H1 (cell line): ENCODE measurements around the gene STX8. TPM values are rescaled to one million over a fixed set of nuclear protein-coding genes. Genes with fewer than 3 reads are reported as not detected.

Experiments
- CTCF ChIA-PET: fragments of 300-600 bp; sonication (Branson Sonifier 250); formaldehyde crosslinking; loops from one replicate; lab custom pipeline; 2021; ENCODE audit not compliant: partially characterized antibody; lab: Charles Lee
- POLR2A ChIA-PET: fragments of 300-600 bp; sonication (Branson Sonifier 250); formaldehyde crosslinking; loops from one replicate; lab custom pipeline; 2021; ENCODE audit warnings: inconsistent platforms; ENCODE audit not compliant: partially characterized antibody; lab: Charles Lee
- DNase-seq, 2 experiments: peaks; one replicate each; pipeline versions ENCODE4 v3.0.0 to v3.0.0-alpha.2; 2010 to 2022; ENCODE audit warnings: low spot score in 2 of 2, low read depth in 1 of 2, mixed read lengths in 1 of 2
- FAIRE-seq: peaks from 2 replicates; lab custom pipeline; 2011; peaks lifted over from hg19 to GRCh38; lab: Jason Lieb, UNC
- H2AFZ ChIP-seq: 2 replicates; pipeline ENCODE4 v1.8.1; 2012; ENCODE audit warnings: low read length, inconsistent platforms
- H2AK5ac ChIP-seq: 2 replicates; pipeline ENCODE4 v1.6.1; 2013; ENCODE audit warnings: low read depth, low read length
- H2BK120ac ChIP-seq: replicated peaks from 2 replicates; pipeline ENCODE3; 2013; ENCODE audit warnings: low read depth, low read length, inconsistent platforms
- H2BK12ac ChIP-seq: 2 replicates; pipeline ENCODE4 v1.6.1; 2013; ENCODE audit warnings: low read depth, low read length
- H2BK15ac ChIP-seq: 2 replicates; pipeline ENCODE4 v1.6.1; 2013; ENCODE audit warnings: low read length
- H2BK20ac ChIP-seq: 2 replicates; pipeline ENCODE4 v1.6.1; 2013; ENCODE audit warnings: low read length
- H2BK5ac ChIP-seq: 2 replicates; pipeline ENCODE4 v1.6.1; 2013; ENCODE audit warnings: low read depth, low read length
- H3K14ac ChIP-seq: 2 replicates; pipeline ENCODE4 v1.6.1; 2013; ENCODE audit warnings: inconsistent platforms; ENCODE audit not compliant: insufficient read length
- H3K18ac ChIP-seq: 2 replicates; pipeline ENCODE4 v1.6.1; 2013; ENCODE audit warnings: low read length; ENCODE audit errors: extremely low read depth
- H3K23ac ChIP-seq: 2 replicates; pipeline ENCODE4 v1.6.1; 2013; ENCODE audit warnings: inconsistent platforms; ENCODE audit not compliant: insufficient read length
- H3K23me2 ChIP-seq: 2 replicates; pipeline ENCODE4 v1.6.1; 2013; ENCODE audit warnings: low read depth, low read length
- H3K27ac ChIP-seq: 2 replicates; pipeline ENCODE4 v1.6.1; 2011; ENCODE audit warnings: low read depth, low read length, inconsistent platforms
- H3K27me3 ChIP-seq, 4 experiments: replicated peaks in 1 of 4; 1 replicate in 1 of 4; 2 replicates in 3 of 4; pipeline versions ENCODE4 v1.6.1 to v1.8.1; 2011 to 2013; ENCODE audit warnings: low read length in 3 of 4, mild to moderate bottlenecking in 3 of 4, inconsistent platforms in 2 of 4, mixed read lengths in 2 of 4, moderate library complexity in 1 of 4; ENCODE audit not compliant: control insufficient read depth in 3 of 4, insufficient read depth in 3 of 4; ENCODE audit errors: extremely low read depth in 1 of 4
- H3K36me3 ChIP-seq, 4 experiments: 2 replicates each; pipeline versions ENCODE4 v1.6.1 to v1.8.1; 2011 to 2013; ENCODE audit warnings: mild to moderate bottlenecking in 4 of 4, low read length in 3 of 4, moderate library complexity in 2 of 4, control low read depth in 1 of 4, inconsistent platforms in 1 of 4; ENCODE audit not compliant: insufficient read depth in 4 of 4, control insufficient read depth in 2 of 4
- H3K4ac ChIP-seq: replicated peaks from 2 replicates; pipeline ENCODE3; 2013; ENCODE audit warnings: low read length, low read depth, mixed read lengths, inconsistent platforms; ENCODE audit not compliant: insufficient read length
- H3K4me1 ChIP-seq, 4 experiments: replicated peaks in 1 of 4; 1 replicate in 1 of 4; 2 replicates in 3 of 4; pipeline versions ENCODE4 v1.6.1 to v1.8.1; 2011 to 2013; ENCODE audit warnings: low read length in 3 of 4, inconsistent platforms in 2 of 4, mixed read lengths in 1 of 4; ENCODE audit not compliant: insufficient read depth in 4 of 4, control insufficient read depth in 3 of 4
- H3K4me2 ChIP-seq, 2 experiments: 2 replicates each; pipeline versions ENCODE4 v1.6.1 to v1.8.1; 2011 to 2013; ENCODE audit warnings: low read depth in 2 of 2, low read length in 2 of 2, control low read depth in 1 of 2, inconsistent platforms in 1 of 2, mild to moderate bottlenecking in 1 of 2; ENCODE audit not compliant: insufficient read depth in 1 of 2
- H3K4me3 ChIP-seq, 4 experiments: fragments of 200-600, 300-600 bp in 1 of 4; sonication (generic), shearing (Covaris generic), sonication (Bioruptor Twin) in 1 of 4; 2 replicates each; pipeline versions ENCODE4 v1.5.1 to v1.8.1; 2011 to 2016; ENCODE audit warnings: low read length in 4 of 4, low read depth in 3 of 4, control low read depth in 2 of 4, inconsistent platforms in 2 of 4, mild to moderate bottlenecking in 2 of 4, mixed read lengths in 1 of 4, moderate library complexity in 1 of 4; ENCODE audit not compliant: insufficient read depth in 2 of 4; ENCODE audit errors: extremely low read depth in 1 of 4
- H3K56ac ChIP-seq: replicated peaks from 2 replicates; pipeline ENCODE3; 2013; ENCODE audit warnings: low read depth, mild to moderate bottlenecking, mixed read lengths, low read length, inconsistent platforms; ENCODE audit not compliant: insufficient read length
- H3K79me1 ChIP-seq: 2 replicates; pipeline ENCODE4 v1.6.1; 2013; ENCODE audit warnings: low read depth, low read length, control low read depth
- H3K79me2 ChIP-seq, 2 experiments: 2 replicates each; pipeline versions ENCODE4 v1.6.1 to v1.8.1; 2012 to 2013; ENCODE audit warnings: low read length in 2 of 2, mild to moderate bottlenecking in 2 of 2, inconsistent platforms in 1 of 2; ENCODE audit not compliant: insufficient read depth in 2 of 2, control insufficient read depth in 1 of 2
- H3K9ac ChIP-seq, 4 experiments: replicated peaks in 1 of 4; 1 replicate in 1 of 4; 2 replicates in 3 of 4; pipeline versions ENCODE4 v1.6.1 to v1.8.1; 2011 to 2013; ENCODE audit warnings: low read depth in 3 of 4, low read length in 3 of 4, control low read depth in 2 of 4, mild to moderate bottlenecking in 2 of 4, moderate library complexity in 2 of 4, inconsistent platforms in 1 of 4; ENCODE audit errors: extremely low read depth in 1 of 4
- H3K9me3 ChIP-seq, 2 experiments: 2 replicates each; pipeline versions ENCODE4 v1.6.1 to v1.8.1; 2012 to 2013; ENCODE audit warnings: mild to moderate bottlenecking in 2 of 2, moderate library complexity in 2 of 2, control low read depth in 1 of 2, inconsistent platforms in 1 of 2, low read depth in 1 of 2, low read length in 1 of 2, mixed read lengths in 1 of 2; ENCODE audit not compliant: insufficient read depth in 2 of 2
- H4K20me1 ChIP-seq, 2 experiments: replicated peaks in 1 of 2; 2 replicates each; pipeline versions ENCODE3 to v1.8.1; 2011 to 2013; ENCODE audit warnings: inconsistent platforms in 2 of 2, low read length in 2 of 2, mild to moderate bottlenecking in 1 of 2; ENCODE audit not compliant: insufficient read depth in 2 of 2, control insufficient read depth in 1 of 2
- H4K5ac ChIP-seq: 2 replicates; pipeline ENCODE4 v1.6.1; 2013; ENCODE audit warnings: low read length, low read depth, mixed read lengths, inconsistent platforms; ENCODE audit not compliant: insufficient read length
- H4K8ac ChIP-seq: 2 replicates; pipeline ENCODE4 v1.8.0; 2013; ENCODE audit warnings: mild to moderate bottlenecking, moderate library complexity, low read length, inconsistent platforms; ENCODE audit not compliant: insufficient read depth; ENCODE audit errors: extremely low read depth
- H4K91ac ChIP-seq: replicated peaks from 2 replicates; pipeline ENCODE3; 2013; ENCODE audit warnings: low read length, mixed read lengths, inconsistent platforms; ENCODE audit not compliant: insufficient read length
- KDM5A ChIP-seq: fragments of 200-600 bp; IDR thresholded peaks from 2 replicates; pipeline ENCODE4 v1.7.1; 2012; ENCODE audit warnings: mild to moderate bottlenecking, low read length, inconsistent platforms, mixed read lengths
- PHF8 ChIP-seq: fragments of 200-600 bp; sonication (generic); conservative IDR thresholded peaks from 2 replicates; pipeline ENCODE4 v1.7.1; 2012; ENCODE audit warnings: low read depth, mild to moderate bottlenecking, inconsistent platforms, low read length, moderate library complexity
- RAD21 ChIP-seq, 2 experiments: IDR thresholded peaks in 1 of 2; conservative IDR thresholded peaks in 1 of 2; 2 replicates each; pipeline ENCODE4 v1.6.1; 2011; ENCODE audit warnings: low read depth in 2 of 2, low read length in 2 of 2, improper control_type of control experiment in 1 of 2, inconsistent platforms in 1 of 2, mild to moderate bottlenecking in 1 of 2, moderate library complexity in 1 of 2
- SIRT6 ChIP-seq: IDR thresholded peaks from one replicate; pipeline ENCODE4 v1.7.1; 2012; ENCODE audit warnings: low read length, inconsistent platforms
- WGBS, 2 experiments: shearing (Covaris generic) in 1 of 2; methylation state at CpG; one replicate each; pipeline versions ENCODE4 v1.1.6 to v1.1.7; 2013 to 2015; ENCODE audit warnings: low lambda C conversion rate in 2 of 2, mixed read lengths in 2 of 2, inconsistent platforms in 1 of 2, low coverage in 1 of 2, missing lambda C conversion rate in 1 of 2; ENCODE audit not compliant: insufficient replicate concordance in 2 of 2, insufficient coverage in 1 of 2, insufficient read length in 1 of 2; ENCODE audit errors: extremely low coverage in 1 of 2, missing lambda C conversion rate in 1 of 2; 5-methylcytosine and 5-hydroxymethylcytosine counted together
- polyA plus RNA-seq, 7 experiments: library from polyadenylated mRNA; depleted of rRNA in 3 of 7; stranded (reverse) in 5 of 7; unstranded in 2 of 7; fragments of >200 nt in 5 of 7; fragments of 200-250 nt in 2 of 7; gene quantifications; 1 replicate in 5 of 7; 2 replicates in 1 of 7; 4 replicates in 1 of 7; pipeline versions ENCODE4 v1.2.1 to v1.2.3, GENCODE V29; 2011 to 2013; ENCODE audit warnings: missing spikeins in 2 of 7, mixed read lengths in 2 of 7
- total RNA-seq: library from RNA; stranded (reverse); fragmentation: NEBNext Ultra II Directional; extraction: Animal tissue kit (Norgen Biotek cat#: 25700); gene quantifications from 2 replicates; pipeline ENCODE4 v1.2.1, GENCODE V29; 2021
- TF ChIP-seq, protein P1 (sequence below), 3 experiments: IDR thresholded peaks; 1 replicate in 2 of 3; 2 replicates in 1 of 3; pipeline versions ENCODE4 v1.5.1 to v1.6.1; 2011; ENCODE audit warnings: low read length in 3 of 3, mild to moderate bottlenecking in 3 of 3, inconsistent platforms in 2 of 3, low read depth in 1 of 3, moderate library complexity in 1 of 3; ENCODE audit not compliant: insufficient read depth in 1 of 3; ENCODE audit errors: control extremely low read depth in 1 of 3

Gene STX8
- total and polyA plus RNA-seq, 2 of the 8 experiments (the other 6 are each of a cell fraction or from before 2014, with no cell fraction given) = 22.8 to 42.5 TPM

DNA sequence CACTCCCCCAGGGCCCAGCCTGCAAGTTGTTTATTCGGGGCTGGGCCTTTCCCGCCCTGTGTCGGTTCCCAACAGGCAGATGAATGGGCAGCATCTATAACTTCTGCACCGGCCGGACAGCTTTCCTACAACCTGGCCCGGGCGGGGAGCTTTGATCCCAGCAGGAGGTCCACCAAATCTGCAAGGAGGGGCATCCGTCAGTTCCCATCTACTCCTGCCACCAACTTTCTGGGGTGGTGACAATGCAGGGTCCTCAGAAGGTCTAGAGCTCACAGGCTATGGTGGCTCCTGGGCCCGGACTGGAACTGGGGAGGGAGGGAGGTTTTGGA lies 342.4 kb downstream of the STX8 start:
- Histone ChIP-seq H4K5ac (no peak overlapping the region), H3K23me2 (peaks cover 3% of the 10 kb centered on the region; the same call in 1 of the 2 replicates), H3K27me3 (peaks cover 0 to 2% (median 0%) of the 10 kb centered on the region in 4 experiments; a peak in 1 of 7 replicates), H2AK5ac (no peak overlapping the region), H3K36me3 (no peaks in the 10 kb centered on the region), H2BK120ac (no peak overlapping the region), H4K20me1 (peaks cover 0 to 6% of the 10 kb centered on the region in 2 experiments), H3K4me2 (no peak overlapping the region), H4K91ac (no peak overlapping the region), H3K4me1 (no peaks in the 10 kb centered on the region; a peak in 1 of 7 replicates), H2BK12ac (no peak overlapping the region), H3K23ac (no peak overlapping the region), H3K9me3 (no peaks in the 10 kb centered on the region), H3K9ac (no peak overlapping the region), H3K4me3 (no peak overlapping the region), H2BK15ac (no peak overlapping the region), H3K4ac (no peak overlapping the region), H3K56ac (no peak overlapping the region), H3K14ac (no peak overlapping the region), H2BK5ac (no peak overlapping the region), H3K79me1 (no peaks in the 10 kb centered on the region), H4K8ac (no peak overlapping the region), H3K18ac (no peak overlapping the region), H3K27ac (no peak overlapping the region), H2BK20ac (no peak overlapping the region), H2AFZ (no peak overlapping the region), H3K79me2 (no peaks in the 10 kb centered on the region)
- DNase-seq (no peak), FAIRE-seq (no peak)
- CTCF ChIA-PET = interaction anchor here (0.6 to 1.9 kb wide), 3 partner anchors 9 to 242 kb away, joined by 3 to 8 read pairs (median 3); no protein-coding TSS in a partner anchor
- WGBS, 2 experiments = 79% methylated on average over 9 of the region's 9 CpGs; no CpG with 5 or more reads in 1 of the 2 experiments
- POLR2A ChIA-PET = no interaction called here
- no peak for TF ChIP-seq PHF8
- no peak for TF ChIP-seq RAD21 (IDR thresholded peaks at IDR 0.05 in 1 of 2, conservative IDR thresholded peaks at IDR 0.05 in 1 of 2; ENCODE audit: low read depth in 2 of 2, low read length in 2 of 2)
- no peak for TF ChIP-seq SIRT6
- no peak for TF ChIP-seq KDM5A
- TF ChIP-seq, protein P1, sequence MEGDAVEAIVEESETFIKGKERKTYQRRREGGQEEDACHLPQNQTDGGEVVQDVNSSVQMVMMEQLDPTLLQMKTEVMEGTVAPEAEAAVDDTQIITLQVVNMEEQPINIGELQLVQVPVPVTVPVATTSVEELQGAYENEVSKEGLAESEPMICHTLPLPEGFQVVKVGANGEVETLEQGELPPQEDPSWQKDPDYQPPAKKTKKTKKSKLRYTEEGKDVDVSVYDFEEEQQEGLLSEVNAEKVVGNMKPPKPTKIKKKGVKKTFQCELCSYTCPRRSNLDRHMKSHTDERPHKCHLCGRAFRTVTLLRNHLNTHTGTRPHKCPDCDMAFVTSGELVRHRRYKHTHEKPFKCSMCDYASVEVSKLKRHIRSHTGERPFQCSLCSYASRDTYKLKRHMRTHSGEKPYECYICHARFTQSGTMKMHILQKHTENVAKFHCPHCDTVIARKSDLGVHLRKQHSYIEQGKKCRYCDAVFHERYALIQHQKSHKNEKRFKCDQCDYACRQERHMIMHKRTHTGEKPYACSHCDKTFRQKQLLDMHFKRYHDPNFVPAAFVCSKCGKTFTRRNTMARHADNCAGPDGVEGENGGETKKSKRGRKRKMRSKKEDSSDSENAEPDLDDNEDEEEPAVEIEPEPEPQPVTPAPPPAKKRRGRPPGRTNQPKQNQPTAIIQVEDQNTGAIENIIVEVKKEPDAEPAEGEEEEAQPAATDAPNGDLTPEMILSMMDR (IDR thresholded peaks at IDR 0.05; ENCODE audit: control extremely low read depth in 1 of 3, insufficient read depth in 1 of 3, low read depth in 1 of 3, low read length in 3 of 3) = no peak
